ENCODE data around the gene TLR6. TPM values are rescaled to one million over a fixed set of nuclear protein-coding genes. Genes with fewer than 3 reads are reported as not detected.

The TLR6 gene
- total and polyA plus RNA-seq, 4 donors: 0.26 to 2.1 (median 1.3) TPM

GRCh38 chr4:38860788-38861424, 4.3 kb upstream of the TLR6 start:
- peak; percentile 52 for DNase-seq (ENCODE audit: low spot score)
- peaks cover 0 to 4% (median 0%) of the 10 kb centered on the region in 4 donors for H3K4me1 ChIP-seq (ENCODE audit: control insufficient read depth in 4 of 4, insufficient read depth in 4 of 4, low read length in 3 of 4)
- no peaks in the 10 kb centered on the region for H3K9me3 ChIP-seq (ENCODE audit: control insufficient read depth in 4 of 4, low read length in 3 of 4)
- WGBS: 42% methylated on average over 5 of the region's 5 CpGs
- H3K4me3 ChIP-seq (ENCODE audit: low read depth in 1 of 3, low read length in 3 of 3): no peak overlapping the region
- no peaks in the 10 kb centered on the region for H3K27me3 ChIP-seq (ENCODE audit: control insufficient read depth in 4 of 4, insufficient read depth in 4 of 4, low read length in 3 of 4)
- TF ChIP-seq CTCF (IDR thresholded peaks at IDR 0.05; ENCODE audit: low read depth, low read length, missing input control) (peak; percentile 52), SP1 (IDR thresholded peaks at IDR 0.05) (no peak), RAD21 (IDR thresholded peaks at IDR 0.05) (peak; percentile 37 to 74)
- H3K9ac ChIP-seq (ENCODE audit: low read depth in 1 of 2, low read length in 2 of 2): no peak overlapping the region
- H3K36me3 ChIP-seq (ENCODE audit: control insufficient read depth in 4 of 4, insufficient read depth in 3 of 4, low read depth in 1 of 4, low read length in 3 of 4): no peaks in the 10 kb centered on the region
- no peak overlapping the region for H3K27ac ChIP-seq (ENCODE audit: low read depth in 1 of 2, low read length in 2 of 2)

- H3K9ac ChIP-seq (ENCODE audit: low read depth in 1 of 2, low read length in 2 of 2): no peak overlapping the region
Measured at GRCh38 chr4:38859501-38859900, 2.9 kb upstream of the TLR6 start.

More at GRCh38 chr4:38859501-38859900, 2.9 kb upstream of the TLR6 start:
- H3K36me3 ChIP-seq (ENCODE audit: control insufficient read depth in 4 of 4, insufficient read depth in 3 of 4, low read depth in 1 of 4, low read length in 3 of 4): no peaks in the 10 kb centered on the region
- no peaks in the 10 kb centered on the region for H3K27me3 ChIP-seq (ENCODE audit: control insufficient read depth in 4 of 4, insufficient read depth in 4 of 4, low read length in 3 of 4)
- H3K9me3 ChIP-seq (ENCODE audit: control insufficient read depth in 4 of 4, low read length in 3 of 4): no peaks in the 10 kb centered on the region
- no peak for TF ChIP-seq YY1 (IDR thresholded peaks at IDR 0.05)
- no peak for TF ChIP-seq SP1 (IDR thresholded peaks at IDR 0.05)
- TF ChIP-seq HNF4G (IDR thresholded peaks at IDR 0.05): no peak
- TF ChIP-seq REST (IDR thresholded peaks at IDR 0.05): no peak
- TF ChIP-seq RXRA (IDR thresholded peaks at IDR 0.05): no peak
- no peak for TF ChIP-seq FOXA1 (IDR thresholded peaks at IDR 0.05)
- TF ChIP-seq ATF3 (IDR thresholded peaks at IDR 0.05): no peak
- TF ChIP-seq FOXA2 (IDR thresholded peaks at IDR 0.05): no peak
- no peak for TF ChIP-seq MAX (IDR thresholded peaks at IDR 0.05)
- no peak for TF ChIP-seq ZBTB33 (IDR thresholded peaks at IDR 0.05)
- TF ChIP-seq NR2F2 (IDR thresholded peaks at IDR 0.05): no peak
- no peak for TF ChIP-seq TAF1 (conservative IDR thresholded peaks at IDR 0.05)
- TF ChIP-seq RAD21 (IDR thresholded peaks at IDR 0.05): no peak
- H3K27ac ChIP-seq (ENCODE audit: low read depth in 1 of 2, low read length in 2 of 2): no peak overlapping the region
- H3K4me3 ChIP-seq (ENCODE audit: low read depth in 1 of 3, low read length in 3 of 3): no peak overlapping the region
- DNase-seq (ENCODE audit: low spot score): no peak
- H3K4me1 ChIP-seq (ENCODE audit: control insufficient read depth in 4 of 4, insufficient read depth in 4 of 4, low read length in 3 of 4): no peaks in the 10 kb centered on the region
- WGBS: 97% methylated on average over 7 of the region's 7 CpGs
